ENCODE measurements around the gene TSSK3. TPM values are rescaled to one million over a fixed set of nuclear protein-coding genes. Genes with fewer than 3 reads are reported as not detected.

Gene TSSK3
- total RNA-seq = 1 to 10 TPM; 3.4 to 6.4 TPM
- polyA plus RNA-seq (2013, experiment 1 of 2) = 0.53 TPM
- polyA plus RNA-seq (2013, experiment 2 of 2) = 1.3 TPM
- long read RNA-seq, experiment 1 = 0 reads
- long read RNA-seq, experiment 2 = 0 reads
- long read RNA-seq, experiment 3, partial matches to known transcripts = 0 of 3 reads
- long read RNA-seq, experiment 3, other reads (novel, unspliced or antisense) = 3 of 3 reads
- long read RNA-seq, experiment 4, partial matches to known transcripts = 0 of 1 reads
- long read RNA-seq, experiment 4, other reads (novel, unspliced or antisense) = 1 of 1 reads

- DNase-seq = peak; percentile 65
- Histone ChIP-seq H3K27me3 (ENCODE audit: control insufficient read depth, insufficient read depth, low read length, poor library complexity, severe bottlenecking) (no peaks in the 10 kb centered on the region), H3K27ac (ENCODE audit: low read depth, low read length) (no peak within 1 kb of the TSS), H3K9ac (ENCODE audit: extremely low read depth, low read length, poor library complexity, severe bottlenecking) (peak within 1 kb of the TSS; percentile 41), H3K9me3 (ENCODE audit: control insufficient read depth, low read length) (no peaks in the 10 kb centered on the region), H3K4me1 (ENCODE audit: control insufficient read depth, insufficient read depth, low read length) (no peaks in the 10 kb centered on the region), H3K36me3 (ENCODE audit: control insufficient read depth, insufficient read depth, low read length) (peaks cover 40% of the 10 kb centered on the region), H3K4me3 (ENCODE audit: low read length) (no peak within 1 kb of the TSS)
- Mint-ChIP-seq H3K27me3 (ENCODE audit: insufficient read depth) (peaks cover 14% of the 10 kb centered on the region), H3K4me1 (peaks cover 4% of the 10 kb centered on the region), H3K27ac (no peak within 1 kb of the TSS), H3K36me3 (ENCODE audit: low read depth) (peaks cover 41% of the 10 kb centered on the region), H3K4me3 (peak within 1 kb of the TSS; percentile 39), H3K9me3 (no peaks in the 10 kb centered on the region)
- WGBS, 2 experiments (ENCODE audit: insufficient coverage in 1 of 2, insufficient read length in 1 of 2) = 77 to 85% methylated on average over 7 to 17 of the region's 17 CpGs
- TF ChIP-seq CTCF (conservative IDR thresholded peaks at IDR 0.05) = no peak
These were observed at the start of gene TSSK3, which contains the start of gene FAM229A for GRCh38 chr1:32362474-32363313. TSSK3 (plus strand) TSS chr1:32362539; CDS start chr1:32362702, 163 bp downstream. FAM229A (minus strand) TSS chr1:32362485; CDS start chr1:32362091, 394 bp downstream.

GRCh38 chr1:32316903-32317277 is 45.4 kb upstream of the TSSK3 start:
- WGBS, 2 experiments (ENCODE audit: insufficient coverage in 1 of 2, insufficient read length in 1 of 2) = 83 to 100% methylated on average over 2 to 3 of the region's 3 CpGs
- H3K36me3 Mint-ChIP-seq (ENCODE audit: low read depth) = peaks cover 35% of the 10 kb centered on the region
- no peaks in the 10 kb centered on the region for H3K9me3 Mint-ChIP-seq

More at GRCh38 chr1:32316903-32317277, 45.4 kb upstream of the TSSK3 start:
- Mint-ChIP-seq H3K27ac (no peak overlapping the region), H3K27me3 (ENCODE audit: insufficient read depth) (no peaks in the 10 kb centered on the region), H3K4me3 (no peak overlapping the region), H3K4me1 (peaks cover 6% of the 10 kb centered on the region)
- Histone ChIP-seq H3K4me3 (ENCODE audit: low read length) (no peak overlapping the region), H3K36me3 (ENCODE audit: control insufficient read depth, insufficient read depth, low read length) (peaks cover 39% of the 10 kb centered on the region), H3K27ac (ENCODE audit: low read depth, low read length) (no peak overlapping the region), H3K4me1 (ENCODE audit: control insufficient read depth, insufficient read depth, low read length) (no peaks in the 10 kb centered on the region), H3K9ac (ENCODE audit: extremely low read depth, low read length, poor library complexity, severe bottlenecking) (no peak overlapping the region), H3K27me3 (ENCODE audit: control insufficient read depth, insufficient read depth, low read length, poor library complexity, severe bottlenecking) (no peaks in the 10 kb centered on the region), H3K9me3 (ENCODE audit: control insufficient read depth, low read length) (no peaks in the 10 kb centered on the region)
- DNase-seq = no peak
- TF ChIP-seq CTCF (conservative IDR thresholded peaks at IDR 0.05) = no peak
